Natural killer cell (primary cell): ENCODE measurements around the gene CXCL17. TPM values are rescaled to one million over a fixed set of nuclear protein-coding genes. Genes with fewer than 3 reads are reported as not detected.

Experiments used
- ATAC-seq, 3 donors: fragments of 150-1000 bp in 2 of 3; fragments of 200-7000 bp in 1 of 3; cut with Tn5 transposase; 1 replicate in 1 of 3; 2 replicates in 2 of 3; pipeline ENCODE4 v1.10.0; 2021; ENCODE audit warnings: mild to moderate bottlenecking in 2 of 3, moderate library complexity in 2 of 3
- DNase-seq, 2 donors: peaks; one replicate each; pipeline versions ENCODE4 v3.0.0 to v3.0.0-alpha.2; 2013 to 2021; ENCODE audit warnings: mixed read lengths in 1 of 2
- H3K27ac ChIP-seq: one replicate; pipeline ENCODE4 v1.5.1; 2013; ENCODE audit warnings: mild to moderate bottlenecking, low read length
- H3K27me3 ChIP-seq: one replicate; pipeline ENCODE4 v1.6.1; 2013; ENCODE audit warnings: low read length; ENCODE audit not compliant: control insufficient read depth, insufficient read depth
- H3K36me3 ChIP-seq: one replicate; pipeline ENCODE4 v1.6.1; 2013; ENCODE audit warnings: low read length; ENCODE audit not compliant: control insufficient read depth, insufficient read depth
- H3K4me1 ChIP-seq: one replicate; pipeline ENCODE4 v1.6.1; 2013; ENCODE audit warnings: low read length; ENCODE audit not compliant: control insufficient read depth, insufficient read depth
- H3K4me3 ChIP-seq: one replicate; pipeline ENCODE4 v1.5.1; 2013; ENCODE audit warnings: low read length
- H3K9me3 ChIP-seq: one replicate; pipeline ENCODE4 v1.6.1; 2013; ENCODE audit warnings: low read length; ENCODE audit not compliant: control insufficient read depth, insufficient read depth
- H3K27ac Mint-ChIP-seq, 2 donors: one replicate each; pipeline ENCODE4 v1.8.0; 2022; ENCODE audit warnings: mild to moderate bottlenecking in 2 of 2, mixed read lengths in 2 of 2, moderate library complexity in 1 of 2
- H3K27me3 Mint-ChIP-seq, 2 donors: one replicate each; pipeline ENCODE4 v1.8.0; 2022; ENCODE audit warnings: low read depth in 2 of 2, mixed read lengths in 2 of 2
- H3K36me3 Mint-ChIP-seq: one replicate; pipeline ENCODE4 v1.8.0; 2022; ENCODE audit warnings: mixed read lengths
- H3K4me1 Mint-ChIP-seq, 2 donors: one replicate each; pipeline ENCODE4 v1.8.0; 2022; ENCODE audit warnings: mixed read lengths in 2 of 2
- H3K4me3 Mint-ChIP-seq: one replicate; pipeline ENCODE4 v1.8.0; 2022; ENCODE audit warnings: mild to moderate bottlenecking, moderate library complexity, mixed read lengths
- H3K9me3 Mint-ChIP-seq, 2 donors: one replicate each; pipeline ENCODE4 v1.8.0; 2022; ENCODE audit warnings: mixed read lengths in 2 of 2
- WGBS: methylation state at CpG from one replicate; pipeline ENCODE4 v1.1.7; 2013; ENCODE audit warnings: missing lambda C conversion rate; ENCODE audit not compliant: insufficient coverage; 5-methylcytosine and 5-hydroxymethylcytosine counted together
- intact Hi-C: fragments of 100-400 bp; cut with micrococcal nuclease; formaldehyde crosslinking; loops from one replicate; pipeline ENCODE4 v1.14.2; 2022
- total RNA-seq, 4 donors: library from RNA; stranded (reverse); fragments of 120-200 nt in 1 of 4; gene quantifications; one replicate each; pipeline versions ENCODE4 v1.2.3 to v1.2.4, GENCODE V29; 2013 to 2022
- TF ChIP-seq, protein P1 (sequence below): fragments of 200-600 bp; IDR thresholded peaks from one replicate; pipeline ENCODE4 v1.8.0; 2022; ENCODE audit warnings: antibody characterized with exemption

The CXCL17 gene
- total RNA-seq, 3 donors from 2014 or later (not counting 1 experiment from before 2014, with no cell fraction given): not detected

DNA sequence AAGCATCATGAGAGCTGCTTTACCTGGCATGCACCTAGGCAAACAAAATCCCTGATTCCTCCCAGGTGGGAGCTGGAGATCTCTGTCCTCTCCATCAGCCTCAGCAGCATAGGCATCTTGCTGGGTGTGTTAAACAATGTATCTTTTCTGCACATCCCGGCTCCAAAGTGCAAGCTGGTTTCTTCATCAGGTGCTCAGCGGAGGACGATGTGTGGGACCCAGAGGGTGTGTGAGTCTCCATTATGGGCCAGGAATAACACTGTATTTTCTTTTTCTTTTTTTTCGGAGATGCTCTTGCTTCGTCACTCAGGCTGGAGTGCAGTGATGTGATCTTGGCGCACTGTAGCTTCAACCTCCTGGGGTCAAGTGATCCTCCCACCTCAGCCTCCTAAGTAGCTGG, 62.6 kb downstream of the CXCL17 start:
- intact Hi-C loops: no loop called here
- TF ChIP-seq, protein P1, sequence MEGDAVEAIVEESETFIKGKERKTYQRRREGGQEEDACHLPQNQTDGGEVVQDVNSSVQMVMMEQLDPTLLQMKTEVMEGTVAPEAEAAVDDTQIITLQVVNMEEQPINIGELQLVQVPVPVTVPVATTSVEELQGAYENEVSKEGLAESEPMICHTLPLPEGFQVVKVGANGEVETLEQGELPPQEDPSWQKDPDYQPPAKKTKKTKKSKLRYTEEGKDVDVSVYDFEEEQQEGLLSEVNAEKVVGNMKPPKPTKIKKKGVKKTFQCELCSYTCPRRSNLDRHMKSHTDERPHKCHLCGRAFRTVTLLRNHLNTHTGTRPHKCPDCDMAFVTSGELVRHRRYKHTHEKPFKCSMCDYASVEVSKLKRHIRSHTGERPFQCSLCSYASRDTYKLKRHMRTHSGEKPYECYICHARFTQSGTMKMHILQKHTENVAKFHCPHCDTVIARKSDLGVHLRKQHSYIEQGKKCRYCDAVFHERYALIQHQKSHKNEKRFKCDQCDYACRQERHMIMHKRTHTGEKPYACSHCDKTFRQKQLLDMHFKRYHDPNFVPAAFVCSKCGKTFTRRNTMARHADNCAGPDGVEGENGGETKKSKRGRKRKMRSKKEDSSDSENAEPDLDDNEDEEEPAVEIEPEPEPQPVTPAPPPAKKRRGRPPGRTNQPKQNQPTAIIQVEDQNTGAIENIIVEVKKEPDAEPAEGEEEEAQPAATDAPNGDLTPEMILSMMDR: no peak
- no peaks in the 10 kb centered on the region for H3K36me3 Mint-ChIP-seq
- H3K36me3 ChIP-seq: no peaks in the 10 kb centered on the region
- no peak overlapping the region for H3K4me3 Mint-ChIP-seq
- no peak overlapping the region for H3K4me3 ChIP-seq
- peaks cover 3% of the 10 kb centered on the region for H3K27me3 ChIP-seq
- H3K27ac Mint-ChIP-seq: no peak overlapping the region
- peaks cover 8% of the 10 kb centered on the region in 2 donors for H3K27me3 Mint-ChIP-seq
- no peaks in the 10 kb centered on the region for H3K4me1 ChIP-seq
- H3K9me3 ChIP-seq: no peaks in the 10 kb centered on the region
- DNase-seq: no peak
- H3K9me3 Mint-ChIP-seq: no peaks in the 10 kb centered on the region
- no peak overlapping the region for H3K27ac ChIP-seq
- H3K4me1 Mint-ChIP-seq: no peaks in the 10 kb centered on the region
- ATAC-seq: no peak
- 89% methylated on average over 6 of the region's 6 CpGs for WGBS

Other genes starting within 250 kb of the CXCL17 start
- 100 to 1,000 TPM in 1 of 3 donors, 10 to 100 TPM in 2; 83.2 to 110 (median 83.7) TPM for gene DEDD2, start 225.3 kb downstream of the CXCL17 start, total RNA-seq
- gene ZNF526, start 222.6 kb downstream of the CXCL17 start, total RNA-seq: 10 to 100 TPM in 2 of 3 donors, 1 to 10 TPM in 1; 8.8 to 10.6 (median 10.2) TPM
- 10 to 100 TPM; 42.5 to 52.1 (median 44.1) TPM for gene GSK3A, start 200.3 kb downstream of the CXCL17 start, total RNA-seq
- gene ERF, start 187.8 kb downstream of the CXCL17 start, total RNA-seq: 100 to 1,000 TPM in 1 of 3 donors, 10 to 100 TPM in 2; 58.3 to 115 (median 75.6) TPM
- gene CIC, start 173.7 kb downstream of the CXCL17 start, total RNA-seq: 100 to 1,000 TPM in 2 of 3 donors, 10 to 100 TPM in 1; 95.4 to 121 (median 108) TPM
- not detected for gene PRR19, start 140.8 kb downstream of the CXCL17 start, total RNA-seq
- gene PAFAH1B3, start 140.3 kb downstream of the CXCL17 start, total RNA-seq: 1 to 10 TPM; 6.1 to 8.9 (median 7.9) TPM
- gene TMEM145, start 129.6 kb downstream of the CXCL17 start, total RNA-seq: not detected
- gene MEGF8, start 117.3 kb downstream of the CXCL17 start, total RNA-seq: 10 to 100 TPM in 2 of 3 donors, 1 to 10 TPM in 1; 8.1 to 11.3 (median 10.5) TPM
- 1 to 10 TPM in 1 of 3 donors, not detected in 2; 1.3 TPM for gene CNFN, start 52.6 kb downstream of the CXCL17 start, total RNA-seq
- gene LIPE, start 15.6 kb downstream of the CXCL17 start, total RNA-seq: 10 to 100 TPM in 2 of 3 donors, 1 to 10 TPM in 1; 5.3 to 13.3 (median 11.7) TPM
- 1 to 10 TPM in 2 of 3 donors, not detected in 1; 1.3 to 1.9 TPM for gene CEACAM1, start 85.5 kb upstream of the CXCL17 start, total RNA-seq
- gene CEACAM8, start 152.0 kb upstream of the CXCL17 start, total RNA-seq: not detected